Testis (tissue), 2 donors: ENCODE data around the gene HOXA7.

Experiments
- CTCF ChIP-seq, 3 experiments: fragments of 450-650 bp in 2 of 3; fragments of 200-600 bp in 1 of 3; sonication (generic) in 1 of 3; IDR thresholded peaks; one replicate each; pipeline ENCODE4 v1.5.1; 2016 to 2019; ENCODE audit warnings: antibody characterized with exemption in 3 of 3, mild to moderate bottlenecking in 2 of 3, moderate library complexity in 1 of 3
- POLR2A ChIP-seq: fragments of 450-650 bp; IDR thresholded peaks from one replicate; pipeline ENCODE4 v1.6.1; 2017; ENCODE audit warnings: antibody characterized with exemption, mild to moderate bottlenecking, moderate library complexity

GRCh38 chr7:27176524-27176845, 20.0 kb upstream of the HOXA7 start:
- TF ChIP-seq CTCF (IDR thresholded peaks at IDR 0.05) (no peak), POLR2A (no peak)
